Measurements from ENCODE around the gene TCF7L2. TPM values are rescaled to one million over a fixed set of nuclear protein-coding genes. Genes with fewer than 3 reads are reported as not detected.

Gene TCF7L2
- polyA plus RNA-seq, 1 donor from 2014 or later = 1.7 TPM

- H3K9me2 ChIP-seq (ENCODE audit: insufficient read depth, low read length) = no peaks in the 10 kb centered on the region
- TF ChIP-seq TAF1 (IDR thresholded peaks at IDR 0.05; ENCODE audit: low read depth) (no peak), MXI1 (conservative IDR thresholded peaks at IDR 0.05; ENCODE audit: poor library complexity, severe bottlenecking) (no peak), POLR2AphosphoS5 (IDR thresholded peaks at IDR 0.05) (no peak), RAD21 (conservative IDR thresholded peaks at IDR 0.05) (no peak), EP300 (conservative IDR thresholded peaks at IDR 0.05; ENCODE audit: poor library complexity, severe bottlenecking) (no peak), EZH2 (IDR thresholded peaks at IDR 0.05; ENCODE audit: borderline replicate concordance, insufficient read depth, low read length, poor library complexity, severe bottlenecking) (no peak), SMC3 (conservative IDR thresholded peaks at IDR 0.05; ENCODE audit: poor library complexity) (no peak)
- H3K4me3 ChIP-seq (ENCODE audit: low read length) = no peak overlapping the region
- no peak overlapping the region for H3K4me2 ChIP-seq (ENCODE audit: low read length)
- peaks cover 15% of the 10 kb centered on the region for H3K79me2 ChIP-seq (replicated peaks; ENCODE audit: insufficient read depth, low read length)
- H4K20me1 ChIP-seq (ENCODE audit: insufficient read depth) = no peaks in the 10 kb centered on the region
- H3K27ac ChIP-seq (ENCODE audit: low read length) = no peak overlapping the region
- H3K9ac ChIP-seq (ENCODE audit: low read length) = no peak overlapping the region
- no peaks in the 10 kb centered on the region for H3F3A ChIP-seq (ENCODE audit: insufficient read depth, low read length, poor library complexity, severe bottlenecking)
- H3K9me3 ChIP-seq (ENCODE audit: low read length) = no peaks in the 10 kb centered on the region
- no peaks in the 10 kb centered on the region for H3K36me3 ChIP-seq (ENCODE audit: insufficient read depth, low read length)
- no peaks in the 10 kb centered on the region for H3K27me3 ChIP-seq (ENCODE audit: insufficient read depth, low read depth, low read length)
- H2AFZ ChIP-seq (ENCODE audit: low read depth, low read length) = no peak overlapping the region
Measured at GRCh38 chr10:113007343-113007771, 57.3 kb downstream of the TCF7L2 start.

DNA sequence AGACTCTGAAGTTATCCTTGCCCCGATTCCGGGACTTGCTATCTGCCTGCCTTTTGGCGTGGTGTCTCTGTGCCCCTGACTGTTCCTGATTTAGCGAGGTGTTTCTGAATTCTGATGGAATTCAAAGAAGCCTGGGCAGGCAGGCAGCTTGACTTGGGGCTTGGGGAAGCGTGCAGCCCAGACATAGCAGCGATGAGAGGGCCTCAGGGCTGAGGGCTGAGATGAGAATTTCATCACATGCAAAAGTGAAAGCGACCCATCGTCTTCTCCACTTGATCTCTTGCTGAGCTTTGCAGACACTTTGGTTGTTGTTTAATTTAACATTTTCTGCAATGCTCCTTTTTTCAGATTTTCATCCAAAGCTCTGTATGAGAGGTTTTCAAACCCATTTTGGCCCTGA is 57.8 kb downstream of the TCF7L2 start:
- Histone ChIP-seq H3K79me2 (replicated peaks; ENCODE audit: insufficient read depth, low read length) (peaks cover 10% of the 10 kb centered on the region), H3K9me3 (ENCODE audit: low read length) (no peaks in the 10 kb centered on the region), H2AFZ (ENCODE audit: low read depth, low read length) (no peak overlapping the region), H3K27ac (ENCODE audit: low read length) (no peak overlapping the region), H3K27me3 (ENCODE audit: insufficient read depth, low read depth, low read length) (no peaks in the 10 kb centered on the region), H3K9ac (ENCODE audit: low read length) (no peak overlapping the region), H3K4me3 (ENCODE audit: low read length) (no peak overlapping the region), H3F3A (ENCODE audit: insufficient read depth, low read length, poor library complexity, severe bottlenecking) (no peaks in the 10 kb centered on the region), H3K9me2 (ENCODE audit: insufficient read depth, low read length) (no peaks in the 10 kb centered on the region), H3K4me2 (ENCODE audit: low read length) (no peak overlapping the region), H3K36me3 (ENCODE audit: insufficient read depth, low read length) (no peaks in the 10 kb centered on the region), H4K20me1 (ENCODE audit: insufficient read depth) (no peaks in the 10 kb centered on the region)
- no peak for TF ChIP-seq SMC3 (conservative IDR thresholded peaks at IDR 0.05; ENCODE audit: poor library complexity)

- Histone ChIP-seq H3K36me3 (ENCODE audit: insufficient read depth, low read length) (no peaks in the 10 kb centered on the region), H3K9me3 (ENCODE audit: low read length) (no peaks in the 10 kb centered on the region), H3K9ac (ENCODE audit: low read length) (no peak overlapping the region), H3K79me2 (replicated peaks; ENCODE audit: insufficient read depth, low read length) (peaks cover 19% of the 10 kb centered on the region), H3K9me2 (ENCODE audit: insufficient read depth, low read length) (no peaks in the 10 kb centered on the region), H4K20me1 (ENCODE audit: insufficient read depth) (no peaks in the 10 kb centered on the region), H2AFZ (ENCODE audit: low read depth, low read length) (no peak overlapping the region), H3K27ac (ENCODE audit: low read length) (no peak overlapping the region), H3F3A (ENCODE audit: insufficient read depth, low read length, poor library complexity, severe bottlenecking) (no peaks in the 10 kb centered on the region), H3K27me3 (ENCODE audit: insufficient read depth, low read depth, low read length) (no peaks in the 10 kb centered on the region), H3K4me3 (ENCODE audit: low read length) (no peak overlapping the region), H3K4me2 (ENCODE audit: low read length) (no peak overlapping the region)
- TF ChIP-seq TAF1 (IDR thresholded peaks at IDR 0.05; ENCODE audit: low read depth) (no peak), RAD21 (conservative IDR thresholded peaks at IDR 0.05) (no peak), MXI1 (conservative IDR thresholded peaks at IDR 0.05; ENCODE audit: poor library complexity, severe bottlenecking) (no peak), EP300 (conservative IDR thresholded peaks at IDR 0.05; ENCODE audit: poor library complexity, severe bottlenecking) (no peak), SMC3 (conservative IDR thresholded peaks at IDR 0.05; ENCODE audit: poor library complexity) (no peak), POLR2AphosphoS5 (IDR thresholded peaks at IDR 0.05) (no peak), CTCF (IDR thresholded peaks at IDR 0.05; ENCODE audit: poor library complexity, severe bottlenecking) (no peak), EZH2 (IDR thresholded peaks at IDR 0.05; ENCODE audit: borderline replicate concordance, insufficient read depth, low read length, poor library complexity, severe bottlenecking) (no peak)
- TF ChIP-seq, protein P1, sequence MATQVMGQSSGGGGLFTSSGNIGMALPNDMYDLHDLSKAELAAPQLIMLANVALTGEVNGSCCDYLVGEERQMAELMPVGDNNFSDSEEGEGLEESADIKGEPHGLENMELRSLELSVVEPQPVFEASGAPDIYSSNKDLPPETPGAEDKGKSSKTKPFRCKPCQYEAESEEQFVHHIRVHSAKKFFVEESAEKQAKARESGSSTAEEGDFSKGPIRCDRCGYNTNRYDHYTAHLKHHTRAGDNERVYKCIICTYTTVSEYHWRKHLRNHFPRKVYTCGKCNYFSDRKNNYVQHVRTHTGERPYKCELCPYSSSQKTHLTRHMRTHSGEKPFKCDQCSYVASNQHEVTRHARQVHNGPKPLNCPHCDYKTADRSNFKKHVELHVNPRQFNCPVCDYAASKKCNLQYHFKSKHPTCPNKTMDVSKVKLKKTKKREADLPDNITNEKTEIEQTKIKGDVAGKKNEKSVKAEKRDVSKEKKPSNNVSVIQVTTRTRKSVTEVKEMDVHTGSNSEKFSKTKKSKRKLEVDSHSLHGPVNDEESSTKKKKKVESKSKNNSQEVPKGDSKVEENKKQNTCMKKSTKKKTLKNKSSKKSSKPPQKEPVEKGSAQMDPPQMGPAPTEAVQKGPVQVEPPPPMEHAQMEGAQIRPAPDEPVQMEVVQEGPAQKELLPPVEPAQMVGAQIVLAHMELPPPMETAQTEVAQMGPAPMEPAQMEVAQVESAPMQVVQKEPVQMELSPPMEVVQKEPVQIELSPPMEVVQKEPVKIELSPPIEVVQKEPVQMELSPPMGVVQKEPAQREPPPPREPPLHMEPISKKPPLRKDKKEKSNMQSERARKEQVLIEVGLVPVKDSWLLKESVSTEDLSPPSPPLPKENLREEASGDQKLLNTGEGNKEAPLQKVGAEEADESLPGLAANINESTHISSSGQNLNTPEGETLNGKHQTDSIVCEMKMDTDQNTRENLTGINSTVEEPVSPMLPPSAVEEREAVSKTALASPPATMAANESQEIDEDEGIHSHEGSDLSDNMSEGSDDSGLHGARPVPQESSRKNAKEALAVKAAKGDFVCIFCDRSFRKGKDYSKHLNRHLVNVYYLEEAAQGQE (IDR thresholded peaks at IDR 0.05; ENCODE audit: borderline replicate concordance) = no peak
Measured at GRCh38 chr10:113011592-113012374, 61.7 kb downstream of the TCF7L2 start.
